GM12874 (cell line): ENCODE results near the gene NKPD1.

Source experiments
- CTCF ChIP-seq: IDR thresholded peaks from 2 replicates; pipeline ENCODE4 v1.5.1; 2011; ENCODE audit warnings: low read depth, mild to moderate bottlenecking, control low read depth, low read length, moderate library complexity; ENCODE audit not compliant: insufficient read depth

NKPD1 gene

GRCh38 chr19:45125360-45125759 lies 35.4 kb downstream of the NKPD1 start:
- no peak for TF ChIP-seq CTCF

GRCh38 chr19:45124021-45124420 lies 36.8 kb downstream of the NKPD1 start:
- no peak for TF ChIP-seq CTCF

- no peak for TF ChIP-seq CTCF
These were observed 37.3 kb downstream of the NKPD1 start for GRCh38 chr19:45123440-45123850.

GRCh38 chr19:45122832-45123231 lies 38.0 kb downstream of the NKPD1 start:
- TF ChIP-seq CTCF, result no peak

- no peak for TF ChIP-seq CTCF
These were observed 38.9 kb downstream of the NKPD1 start for GRCh38 chr19:45121827-45122345.

GRCh38 chr19:45119582-45119981 lies 41.2 kb downstream of the NKPD1 start:
- no peak for TF ChIP-seq CTCF

- TF ChIP-seq CTCF, result no peak
These were observed 42.7 kb downstream of the NKPD1 start for GRCh38 chr19:45118106-45118505.

GRCh38 chr19:45117671-45118070 lies 43.1 kb downstream of the NKPD1 start:
- no peak for TF ChIP-seq CTCF
